Small intestine (tissue), 7 donors: ENCODE results near the gene AKT2. TPM values are rescaled to one million over a fixed set of nuclear protein-coding genes. Genes with fewer than 3 reads are reported as not detected.

ENCODE experiments used
- DNase-seq, 2 donors: peaks; one replicate each; pipeline versions ENCODE4 v3.0.0 to v3.0.0-alpha.2; 2013
- FAIRE-seq: peaks from 2 replicates; lab custom pipeline; 2012; peaks lifted over from hg19 to GRCh38; lab: Jason Lieb, UNC
- H3K27ac ChIP-seq, 3 donors: one replicate each; pipeline ENCODE4 v1.5.1; 2013; ENCODE audit warnings: low read length in 2 of 3, mild to moderate bottlenecking in 2 of 3, control low read depth in 1 of 3, inconsistent platforms in 1 of 3, low read depth in 1 of 3, moderate library complexity in 1 of 3
- H3K27me3 ChIP-seq, 3 donors: one replicate each; pipeline ENCODE4 v1.6.1; 2013; ENCODE audit warnings: low read length in 3 of 3, inconsistent platforms in 1 of 3; ENCODE audit not compliant: control insufficient read depth in 3 of 3, insufficient read depth in 3 of 3
- H3K36me3 ChIP-seq, 3 donors: one replicate each; pipeline ENCODE4 v1.6.1; 2013; ENCODE audit warnings: low read length in 3 of 3, inconsistent platforms in 1 of 3, low read depth in 1 of 3, mild to moderate bottlenecking in 1 of 3, moderate library complexity in 1 of 3; ENCODE audit not compliant: control insufficient read depth in 3 of 3, insufficient read depth in 2 of 3
- H3K4me1 ChIP-seq, 3 donors: one replicate each; pipeline ENCODE4 v1.6.1; 2013; ENCODE audit warnings: low read length in 2 of 3, inconsistent platforms in 1 of 3, low read depth in 1 of 3, mild to moderate bottlenecking in 1 of 3, moderate library complexity in 1 of 3; ENCODE audit not compliant: control insufficient read depth in 3 of 3, insufficient read depth in 2 of 3
- H3K4me3 ChIP-seq, 3 donors: one replicate each; pipeline ENCODE4 v1.5.1; 2013; ENCODE audit warnings: low read length in 3 of 3, control low read depth in 1 of 3, inconsistent platforms in 1 of 3, low read depth in 1 of 3, mild to moderate bottlenecking in 1 of 3, moderate library complexity in 1 of 3
- H3K9me3 ChIP-seq, 2 donors: one replicate each; pipeline ENCODE4 v1.6.1; 2013; ENCODE audit warnings: low read depth in 1 of 2, low read length in 1 of 2; ENCODE audit not compliant: control insufficient read depth in 2 of 2, insufficient read depth in 1 of 2
- WGBS, 3 donors: extraction: QIAGEN DNeasy Blood & Tissue Kit; methylation state at CpG; one replicate each; pipeline ENCODE4 v1.1.7; 2013; 5-methylcytosine and 5-hydroxymethylcytosine counted together
- polyA plus RNA-seq, 4 donors: library from polyadenylated mRNA; stranded (reverse) in 3 of 4; unstranded in 1 of 4; fragments of 200-250 nt in 3 of 4; fragments of 120-200 nt in 1 of 4; gene quantifications; one replicate each; pipeline versions ENCODE4 v1.2.1 to v1.2.3, GENCODE V29; 2013
- donor health status: healthy with polysubstance abuse.
- donor health status: control.
- donor health status: control.
- donor health status: Bipolar disorder and iron deficiency.
- donor health status: healthy.

AKT2 gene
- polyA plus RNA-seq, 4 donors: 19.2 to 97.2 (median 48.5) TPM

- DNase-seq: peak in 1 of 2 donors; percentile 52
- no peaks in the 10 kb centered on the region for H3K9me3 ChIP-seq
- H3K27ac ChIP-seq: no peak overlapping the region
- H3K36me3 ChIP-seq: no peaks in the 10 kb centered on the region
- peak overlapping the region; percentile 43 to 91 (median 89) for H3K4me3 ChIP-seq
- H3K4me1 ChIP-seq: peaks cover 0 to 4% (median 0%) of the 10 kb centered on the region in 3 donors
- FAIRE-seq: no peak
- no peaks in the 10 kb centered on the region for H3K27me3 ChIP-seq
- WGBS, 3 donors: 14 to 18% (median 15%) methylated on average over 35 to 62 of the region's 62 CpGs
Observed at GRCh38 chr19:40191836-40192646, 93.1 kb downstream of the AKT2 start.

GRCh38 chr19:40190891-40191835 lies 94.0 kb downstream of the AKT2 start, which contains the start of gene MAP3K10:
MAP3K10 (plus strand) TSS chr19:40191426; CDS start chr19:40192032, 606 bp downstream.
- no peak for FAIRE-seq
- WGBS, 3 donors: 0 to 1% (median 1%) methylated on average over 51 to 116 of the region's 116 CpGs

GRCh38 chr19:40184273-40184672 lies 100.9 kb downstream of the AKT2 start:
- H3K4me1 ChIP-seq: no peaks in the 10 kb centered on the region
- WGBS, 3 donors: 79 to 90% (median 86%) methylated on average over 1 of the region's 1 CpG
- no peak for DNase-seq

More at GRCh38 chr19:40190891-40191835, 94.0 kb downstream of the AKT2 start, which contains the start of gene MAP3K10:
- peaks cover 0 to 4% (median 0%) of the 10 kb centered on the region in 3 donors for H3K4me1 ChIP-seq
- no peaks in the 10 kb centered on the region for H3K9me3 ChIP-seq
- DNase-seq: peak; percentile 59 to 89
- peak within 1 kb of the TSS; percentile 77 to 95 (median 86) for H3K27ac ChIP-seq
- peak within 1 kb of the TSS; percentile 89 to 95 (median 91) for H3K4me3 ChIP-seq
- H3K27me3 ChIP-seq: no peaks in the 10 kb centered on the region
- H3K36me3 ChIP-seq: no peaks in the 10 kb centered on the region

More at GRCh38 chr19:40184273-40184672, 100.9 kb downstream of the AKT2 start:
- Histone ChIP-seq H3K27ac (no peak overlapping the region), H3K36me3 (no peaks in the 10 kb centered on the region), H3K4me3 (no peak overlapping the region), H3K27me3 (peaks cover 0 to 2% (median 0%) of the 10 kb centered on the region in 3 donors), H3K9me3 (no peaks in the 10 kb centered on the region)
- FAIRE-seq: no peak

Other genes starting within 250 kb of the AKT2 start
- gene ZNF780B, start 229.1 kb downstream of the AKT2 start, polyA plus RNA-seq: 10 to 100 TPM in 1 of 4 donors, 1 to 10 TPM in 3; 1.1 to 22.6 (median 5.7) TPM
- 10 to 100 TPM; 11.2 to 18.6 (median 17.5) TPM for gene ZNF780A, start 194.4 kb downstream of the AKT2 start, polyA plus RNA-seq
- 1 to 10 TPM; 5.4 to 9.7 (median 6.9) TPM for gene MAP3K10, start 93.9 kb downstream of the AKT2 start, polyA plus RNA-seq
- gene TTC9B, start 67.0 kb downstream of the AKT2 start, polyA plus RNA-seq: 1 to 10 TPM in 1 of 4 donors, under 1 TPM in 1, not detected in 2; 0.21 to 2.6 TPM
- 1 to 10 TPM in 2 of 4 donors, under 1 TPM in 1, not detected in 1; 0.82 to 1.2 (median 1.1) TPM for gene CCNP, start 58.7 kb downstream of the AKT2 start, polyA plus RNA-seq
- 10 to 100 TPM in 1 of 4 donors, 1 to 10 TPM in 3; 5.1 to 13.2 (median 7.4) TPM for gene C19orf47, start 63.1 kb upstream of the AKT2 start, polyA plus RNA-seq
- 100 to 1,000 TPM in 2 of 4 donors, 10 to 100 TPM in 2; 48.1 to 314 (median 93.6) TPM for gene PLD3, start 63.4 kb upstream of the AKT2 start, polyA plus RNA-seq
- under 1 TPM in 2 of 4 donors, not detected in 2; 0.07 TPM for gene HIPK4, start 104.8 kb upstream of the AKT2 start, polyA plus RNA-seq
- 1 to 10 TPM in 2 of 4 donors, under 1 TPM in 2; 0.45 to 3.1 (median 1.3) TPM for gene PRX, start 128.0 kb upstream of the AKT2 start, polyA plus RNA-seq
- gene SERTAD1, start 140.6 kb upstream of the AKT2 start, polyA plus RNA-seq: 10 to 100 TPM in 3 of 4 donors, 1 to 10 TPM in 1; 8.7 to 29.7 (median 22.6) TPM
- 10 to 100 TPM; 21.3 to 31.3 (median 28.0) TPM for gene SERTAD3, start 159.0 kb upstream of the AKT2 start, polyA plus RNA-seq
- 100 to 1,000 TPM; 101 to 206 (median 201) TPM for gene BLVRB, start 180.4 kb upstream of the AKT2 start, polyA plus RNA-seq
- 1 to 10 TPM in 3 of 4 donors, not detected in 1; 1.1 to 2.0 (median 1.8) TPM for gene SPTBN4, start 181.7 kb upstream of the AKT2 start, polyA plus RNA-seq